ENCODE data around the gene FBXO31.

DNA sequence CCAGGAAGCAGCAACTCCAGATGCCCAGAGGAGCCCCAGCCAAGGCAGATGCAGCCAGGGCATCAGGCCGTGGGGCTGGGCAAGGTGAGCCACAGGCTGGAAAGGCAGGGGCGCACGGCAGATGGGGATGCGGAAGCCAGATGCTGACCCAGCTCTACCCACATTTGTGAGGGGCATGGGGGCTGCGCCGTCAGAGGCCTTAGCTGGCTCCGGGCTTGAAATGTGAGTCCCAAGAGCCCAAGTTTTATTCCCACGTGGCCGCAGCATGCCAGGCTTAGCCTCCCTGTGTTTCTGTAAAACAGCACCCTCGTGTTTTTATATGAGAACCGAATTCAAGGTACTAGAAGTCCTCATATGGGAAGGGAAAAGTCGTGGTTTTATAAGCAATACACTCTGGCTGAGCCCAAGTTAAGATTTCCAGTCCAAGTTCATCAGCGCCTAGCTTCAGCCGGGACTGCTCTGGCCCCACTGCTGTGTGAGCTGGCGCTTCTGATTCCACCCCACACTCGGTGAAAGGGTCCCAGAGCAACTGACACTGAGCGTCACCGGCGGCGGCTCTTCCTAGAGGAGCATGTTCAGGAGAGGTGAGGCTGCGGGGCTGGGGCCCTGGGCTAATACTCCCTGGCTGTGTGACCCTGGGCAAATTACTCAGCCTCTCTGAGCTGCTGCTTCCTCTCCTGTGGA is 59.7 kb downstream of the FBXO31 start:
- TF ChIP-seq TAF1 (IDR thresholded peaks at IDR 0.05; ENCODE audit: borderline replicate concordance, low read depth, low read length) (no peak), POLR2AphosphoS5 (IDR thresholded peaks at IDR 0.05; ENCODE audit: low read depth, low read length) (no peak), POLR2A (IDR thresholded peaks at IDR 0.05; ENCODE audit: low read depth, low read length) (no peak)

Measured in GM12892 (cell line).